CD4-positive, CD25-positive, alpha-beta regulatory T cell (primary cell): ENCODE measurements around the gene G6PD. TPM values are rescaled to one million over a fixed set of nuclear protein-coding genes. Genes with fewer than 3 reads are reported as not detected.
A peak's percentile ranks its signal among the peaks of the same experiment; 100 is the strongest.
"Not testable (repeated sequence)": the region's sequence is repeated elsewhere in the genome, so short reads cannot be mapped to it uniquely, and the experiment has no call there.

Experiments
- ATAC-seq, 2 donors: fragments of 150-1000 bp; cut with Tn5 transposase; one replicate each; pipeline ENCODE4 v1.10.0; 2021; ENCODE audit warnings: low read depth in 2 of 2, moderate number of reproducible peaks in 2 of 2, moderate library complexity in 1 of 2
- DNase-seq, 3 donors: peaks; one replicate each; pipeline versions ENCODE4 v3.0.0 to v3.0.0-alpha.2; 2012 to 2022; ENCODE audit warnings: mixed read lengths in 1 of 3
- H3K27ac ChIP-seq: one replicate; pipeline ENCODE4 v1.7.0; 2013; ENCODE audit warnings: mild to moderate bottlenecking, low read length; ENCODE audit not compliant: insufficient read depth, poor library complexity, severe bottlenecking
- H3K27me3 ChIP-seq: one replicate; pipeline ENCODE4 v1.7.0; 2013; ENCODE audit warnings: low read length; ENCODE audit not compliant: control insufficient read depth, insufficient read depth
- H3K36me3 ChIP-seq: one replicate; pipeline ENCODE4 v1.7.0; 2013; ENCODE audit warnings: mild to moderate bottlenecking, low read length, moderate library complexity; ENCODE audit not compliant: control insufficient read depth, insufficient read depth
- H3K4me1 ChIP-seq: 2 replicates; pipeline ENCODE4 v1.7.0; 2013; ENCODE audit warnings: mild to moderate bottlenecking, low read length; ENCODE audit not compliant: insufficient read depth, control insufficient read depth, poor library complexity, severe bottlenecking
- H3K4me3 ChIP-seq: one replicate; pipeline ENCODE4 v1.7.0; 2013; ENCODE audit warnings: low read depth, mild to moderate bottlenecking, low read length, moderate library complexity
- H3K9me3 ChIP-seq, 2 experiments: 1 replicate in 1 of 2; 2 replicates in 1 of 2; pipeline ENCODE4 v1.7.0; 2013; ENCODE audit warnings: low read length in 2 of 2, mild to moderate bottlenecking in 1 of 2, moderate library complexity in 1 of 2; ENCODE audit not compliant: control insufficient read depth in 2 of 2
- H3K27ac Mint-ChIP-seq, 3 donors: one replicate each; pipeline ENCODE4 v1.8.0; 2020 to 2022; ENCODE audit warnings: mild to moderate bottlenecking in 3 of 3, mixed read lengths in 3 of 3, moderate library complexity in 2 of 3
- H3K27me3 Mint-ChIP-seq: one replicate; pipeline ENCODE4 v1.8.0; 2022; ENCODE audit warnings: mild to moderate bottlenecking, mixed read lengths
- H3K36me3 Mint-ChIP-seq: one replicate; pipeline ENCODE4 v1.8.0; 2020; ENCODE audit warnings: mixed read lengths
- H3K4me1 Mint-ChIP-seq, 4 donors: one replicate each; pipeline ENCODE4 v1.8.0; 2020 to 2022; ENCODE audit warnings: mixed read lengths in 4 of 4, mild to moderate bottlenecking in 1 of 4
- H3K4me3 Mint-ChIP-seq, 4 donors: one replicate each; pipeline ENCODE4 v1.8.0; 2020 to 2022; ENCODE audit warnings: mild to moderate bottlenecking in 4 of 4, mixed read lengths in 4 of 4, moderate library complexity in 3 of 4
- H3K9me3 Mint-ChIP-seq, 7 donors: one replicate each; pipeline ENCODE4 v1.8.0; 2020 to 2022; ENCODE audit warnings: mixed read lengths in 7 of 7, mild to moderate bottlenecking in 3 of 7, moderate library complexity in 2 of 7
- polyA plus RNA-seq, 4 donors: library from polyadenylated mRNA; unstranded; fragments of 300-500 nt; fragmentation: Illumina TruSeq; gene quantifications; one replicate each; pipeline ENCODE4 v1.2.3, GENCODE V29; 2021
- total RNA-seq: library from RNA; stranded (reverse); gene quantifications from one replicate; pipeline ENCODE4 v1.2.3, GENCODE V29; 2022

Gene G6PD
- total and polyA plus RNA-seq, 5 donors from 2014 or later, result 2.3 to 36.5 (median 4.5) TPM

DNA sequence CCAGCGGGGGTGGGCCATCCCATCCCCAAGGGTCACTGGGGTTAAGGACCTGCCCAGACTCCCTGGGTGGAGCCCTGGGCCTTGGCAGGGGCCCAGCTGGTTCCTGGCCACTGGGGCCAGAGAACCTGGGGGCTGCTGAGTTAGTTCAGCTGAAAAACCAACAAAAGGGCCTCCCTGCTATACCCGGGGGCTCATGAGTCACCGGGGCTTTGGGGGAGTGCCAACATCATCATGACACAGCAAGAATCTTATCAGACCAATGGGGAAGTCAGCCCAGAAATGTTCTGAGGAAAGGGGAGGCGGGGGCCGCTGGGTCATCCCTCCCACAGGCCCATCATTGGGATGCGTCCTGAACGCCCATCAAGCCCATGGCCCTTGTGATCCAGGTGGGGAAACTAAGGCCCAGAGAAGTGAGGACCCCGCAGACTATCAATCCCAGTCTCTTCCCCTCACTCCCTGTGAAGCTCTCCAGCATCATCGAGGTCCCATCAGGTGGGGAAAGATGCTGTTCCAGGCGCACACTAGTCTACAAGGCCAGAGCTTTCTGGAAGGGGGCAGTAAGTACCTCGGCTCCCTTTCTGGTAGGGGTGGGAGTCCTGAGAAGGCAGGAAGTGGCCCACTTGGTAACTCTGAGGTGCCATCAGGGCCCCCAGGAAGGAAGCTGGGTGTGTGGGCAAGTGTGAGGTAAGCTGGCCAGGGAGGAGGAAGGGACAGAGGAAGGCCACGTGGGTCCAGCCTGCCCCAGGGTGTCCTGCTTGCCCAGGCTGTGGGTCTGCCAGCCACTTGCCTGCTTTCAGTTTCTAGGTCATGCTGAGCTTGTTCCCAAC, 4.5 kb downstream of the G6PD start:
- Histone ChIP-seq H3K27me3 (no peaks in the 10 kb centered on the region), H3K36me3 (no peaks in the 10 kb centered on the region), H3K4me3 (no peak overlapping the region), H3K27ac (peak overlapping the region; percentile 19), H3K4me1 (peaks cover 20% of the 10 kb centered on the region), H3K9me3 (no peaks in the 10 kb centered on the region)
- Mint-ChIP-seq H3K27me3 (no peaks in the 10 kb centered on the region), H3K27ac (peak overlapping the region; percentile 25 to 73 (median 71)), H3K36me3 (no peaks in the 10 kb centered on the region), H3K4me1 (peaks cover 0 to 24% (median 5%) of the 10 kb centered on the region in 4 donors), H3K4me3 (peak overlapping the region in 2 of 4 donors; percentile 15 to 75), H3K9me3 (no peaks in the 10 kb centered on the region)
- DNase-seq (peak in 1 of 3 donors; percentile 45), ATAC-seq (no peak)

DNA sequence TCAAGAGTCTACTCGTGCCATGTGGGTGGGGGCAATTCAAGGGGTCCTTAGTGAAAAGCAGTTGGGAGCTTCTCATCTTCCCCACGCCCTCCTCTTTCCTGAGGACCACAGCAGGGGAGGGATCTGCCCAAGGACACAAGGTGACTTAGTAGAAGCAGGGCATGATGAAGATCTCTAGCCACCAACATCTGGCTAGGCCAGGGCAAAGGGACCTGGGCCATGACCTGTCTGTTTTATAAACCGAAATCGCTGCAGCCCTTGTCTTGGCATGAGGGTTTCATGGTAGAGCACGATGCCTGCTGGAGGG, 5.1 kb downstream of the G6PD start:
- no peak overlapping the region for H3K27ac Mint-ChIP-seq
- Histone ChIP-seq H3K4me3 (no peak overlapping the region), H3K27ac (no peak overlapping the region), H3K4me1 (peaks cover 20% of the 10 kb centered on the region), H3K27me3 (no peaks in the 10 kb centered on the region), H3K36me3 (no peaks in the 10 kb centered on the region), H3K9me3 (no peaks in the 10 kb centered on the region)
- no peaks in the 10 kb centered on the region for H3K27me3 Mint-ChIP-seq
- H3K4me1 Mint-ChIP-seq, result peaks cover 0 to 24% (median 5%) of the 10 kb centered on the region in 4 donors
- H3K9me3 Mint-ChIP-seq, result no peaks in the 10 kb centered on the region
- H3K4me3 Mint-ChIP-seq, result no peak overlapping the region
- no peaks in the 10 kb centered on the region for H3K36me3 Mint-ChIP-seq
- DNase-seq (no peak), ATAC-seq (no peak)

DNA sequence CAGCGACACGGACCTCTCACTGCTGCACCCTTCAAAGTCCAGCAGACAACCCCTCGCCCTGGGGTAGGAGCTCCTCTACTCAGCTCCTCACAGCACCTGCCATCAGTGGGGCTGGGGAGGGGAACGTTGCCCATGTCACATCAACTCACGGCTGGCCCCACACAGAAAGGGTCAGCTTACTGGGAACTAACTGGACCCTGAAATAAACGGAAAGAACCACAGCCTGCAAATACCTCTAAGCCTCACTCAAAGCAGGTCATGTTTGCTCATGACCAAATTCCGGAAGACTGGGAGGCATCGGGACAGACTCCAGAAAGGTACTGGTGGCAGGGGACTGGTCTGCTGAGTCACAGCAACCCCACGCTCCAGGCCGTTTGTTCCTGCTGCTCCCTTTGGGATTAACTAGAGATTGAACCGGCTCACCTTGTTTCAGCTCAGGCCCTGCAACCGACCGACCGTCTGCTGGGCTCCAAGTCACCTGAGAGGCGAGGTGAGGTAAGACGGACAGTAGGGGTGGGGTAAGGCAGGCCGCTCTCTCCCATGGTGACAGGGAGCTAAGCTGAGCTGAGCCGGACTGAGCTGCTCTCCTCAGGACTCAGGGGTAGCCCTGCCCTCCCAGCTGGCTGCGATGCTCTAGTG, 5.6 kb downstream of the G6PD start:
- Histone ChIP-seq H3K27ac (no peak overlapping the region), H3K4me1 (peaks cover 16% of the 10 kb centered on the region), H3K9me3 (no peaks in the 10 kb centered on the region), H3K36me3 (no peaks in the 10 kb centered on the region), H3K4me3 (no peak overlapping the region), H3K27me3 (no peaks in the 10 kb centered on the region)
- DNase-seq (no peak), ATAC-seq (no peak)
- Mint-ChIP-seq H3K4me3 (no peak overlapping the region), H3K36me3 (no peaks in the 10 kb centered on the region), H3K27ac (no peak overlapping the region), H3K27me3 (no peaks in the 10 kb centered on the region), H3K4me1 (peaks cover 0 to 21% (median 3%) of the 10 kb centered on the region in 4 donors), H3K9me3 (no peaks in the 10 kb centered on the region)

DNA sequence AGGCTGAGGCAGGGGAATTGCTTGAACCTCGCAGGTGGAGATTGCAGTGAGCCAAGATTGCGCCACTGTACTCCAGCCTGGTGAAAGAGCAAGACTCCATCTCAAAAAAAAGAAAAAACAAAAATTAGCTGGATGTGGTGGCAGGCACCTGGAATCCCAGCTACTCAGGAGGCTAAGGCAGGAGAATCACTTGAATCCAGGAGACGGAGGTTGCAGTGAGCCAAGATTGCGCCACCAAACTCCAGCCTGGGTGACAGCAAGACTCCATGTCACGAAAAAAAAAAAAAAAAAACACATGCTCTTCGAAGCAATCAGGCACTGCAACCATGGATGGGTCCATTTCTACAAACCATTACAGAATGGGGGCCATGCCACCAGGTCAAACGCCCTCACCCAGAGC, 6.3 kb downstream of the G6PD start:
- not testable (repeated sequence) for H3K4me3 ChIP-seq, ATAC-seq, H3K27me3 ChIP-seq, H3K27ac Mint-ChIP-seq, H3K9me3 ChIP-seq, H3K36me3 ChIP-seq, H3K27me3 Mint-ChIP-seq, H3K4me3 Mint-ChIP-seq, DNase-seq, H3K9me3 Mint-ChIP-seq, H3K36me3 Mint-ChIP-seq, H3K27ac ChIP-seq
- H3K4me1 ChIP-seq, result peaks cover 11% of the 10 kb centered on the region
- H3K4me1 Mint-ChIP-seq, result peaks cover 0 to 17% (median 2%) of the 10 kb centered on the region in 4 donors

DNA sequence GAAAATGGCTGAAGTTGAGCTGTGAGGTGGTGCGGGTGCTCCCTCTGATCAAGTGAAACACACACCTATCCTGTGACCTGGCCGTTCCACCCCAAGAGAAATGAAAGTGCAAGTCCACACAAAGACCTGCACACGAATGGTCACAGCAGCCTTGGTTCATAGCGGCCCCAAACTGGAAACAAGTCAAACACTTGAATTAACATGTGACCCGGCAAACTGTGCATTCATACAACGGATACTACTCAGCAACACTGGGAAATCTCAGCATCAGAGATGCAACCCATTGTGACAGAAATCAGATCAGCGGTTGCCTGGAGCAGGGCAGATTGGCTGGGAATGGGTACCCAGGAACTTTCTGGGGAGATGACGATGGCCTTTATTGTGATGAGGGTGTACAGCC, 7.6 kb downstream of the G6PD start:
- no peaks in the 10 kb centered on the region for H3K27me3 ChIP-seq
- ATAC-seq (no peak), DNase-seq (no peak)
- Mint-ChIP-seq H3K27ac (peak overlapping the region in 1 of 3 donors; percentile 40), H3K27me3 (no peaks in the 10 kb centered on the region), H3K4me3 (no peak overlapping the region), H3K9me3 (peaks cover 0 to 2% (median 0%) of the 10 kb centered on the region in 7 donors), H3K36me3 (peaks cover 4% of the 10 kb centered on the region), H3K4me1 (peaks cover 0 to 17% (median 5%) of the 10 kb centered on the region in 4 donors)
- no peak overlapping the region for H3K27ac ChIP-seq
- H3K4me3 ChIP-seq, result no peak overlapping the region
- no peaks in the 10 kb centered on the region for H3K9me3 ChIP-seq
- H3K4me1 ChIP-seq, result peaks cover 17% of the 10 kb centered on the region
- H3K36me3 ChIP-seq, result peaks cover 2% of the 10 kb centered on the region

DNA sequence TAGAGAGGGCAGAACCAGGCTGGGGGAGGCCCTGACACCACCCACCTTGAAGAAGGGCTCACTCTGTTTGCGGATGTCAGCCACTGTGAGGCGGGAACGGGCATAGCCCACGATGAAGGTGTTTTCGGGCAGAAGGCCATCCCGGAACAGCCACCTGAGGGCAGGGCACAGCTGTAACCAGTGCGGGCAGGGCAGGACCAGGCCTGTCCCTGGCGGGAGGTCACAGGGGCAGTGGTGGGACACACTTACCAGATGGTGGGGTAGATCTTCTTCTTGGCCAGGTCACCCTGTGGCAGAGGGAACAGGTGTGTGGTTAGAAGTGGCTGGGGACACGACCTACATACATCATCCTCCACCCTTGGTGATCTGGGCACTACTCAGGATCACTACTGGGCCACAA, 10.8 kb downstream of the G6PD start:
- Histone ChIP-seq H3K4me3 (no peak overlapping the region), H3K27ac (no peak overlapping the region), H3K27me3 (no peaks in the 10 kb centered on the region), H3K4me1 (peaks cover 6% of the 10 kb centered on the region), H3K9me3 (no peaks in the 10 kb centered on the region), H3K36me3 (peaks cover 2% of the 10 kb centered on the region)
- peaks cover 0 to 13% (median 3%) of the 10 kb centered on the region in 4 donors for H3K4me1 Mint-ChIP-seq
- H3K9me3 Mint-ChIP-seq, result peaks cover 0 to 2% (median 0%) of the 10 kb centered on the region in 7 donors
- no peak overlapping the region for H3K4me3 Mint-ChIP-seq
- ATAC-seq (no peak), DNase-seq (no peak)
- H3K36me3 Mint-ChIP-seq, result peaks cover 4% of the 10 kb centered on the region
- H3K27ac Mint-ChIP-seq, result no peak overlapping the region
- no peaks in the 10 kb centered on the region for H3K27me3 Mint-ChIP-seq

DNA sequence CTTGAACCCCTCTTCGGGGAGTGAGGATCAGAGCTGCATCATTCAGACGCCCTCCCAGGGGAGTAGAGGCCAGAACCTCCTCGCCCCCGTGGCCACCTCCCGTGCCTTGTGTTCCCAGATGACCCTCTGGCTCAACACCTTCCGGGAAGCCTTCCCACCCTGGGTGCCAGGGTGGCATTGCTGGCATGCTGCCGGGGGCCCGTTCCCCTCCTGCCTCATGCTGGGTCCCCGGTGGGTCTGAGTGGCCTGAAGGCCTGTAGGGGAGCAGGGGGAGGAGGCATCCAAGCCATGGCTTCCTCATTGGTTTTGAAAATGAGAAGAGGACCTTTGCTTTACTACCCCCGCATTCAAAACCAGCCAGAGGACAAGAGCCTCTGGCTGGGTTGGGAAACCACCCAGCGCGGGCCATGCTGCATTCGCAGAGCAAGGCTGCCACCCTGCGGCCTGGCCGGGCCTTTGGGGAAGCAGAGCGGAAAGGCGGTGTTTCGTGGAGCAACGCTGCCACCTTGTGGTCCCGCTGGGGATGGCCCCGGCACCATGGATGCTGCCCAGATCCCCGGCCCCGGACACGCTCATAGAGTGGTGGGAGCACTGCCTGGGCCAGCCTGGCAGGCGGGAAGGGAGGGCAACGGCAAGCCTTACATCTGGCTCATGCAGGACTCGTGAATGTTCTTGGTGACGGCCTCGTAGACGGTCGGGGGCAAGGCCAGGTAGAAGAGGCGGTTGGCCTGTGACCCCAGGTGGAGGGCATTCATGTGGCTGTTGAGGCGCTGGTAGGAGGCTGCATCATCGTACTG, 11.9 kb downstream of the G6PD start:
- H3K4me3 Mint-ChIP-seq, result peak overlapping the region in 2 of 4 donors; percentile 36 to 43
- H3K4me1 ChIP-seq, result peaks cover 6% of the 10 kb centered on the region
- peak; percentile 95 to 97 for ATAC-seq
- H3K27me3 Mint-ChIP-seq, result no peaks in the 10 kb centered on the region
- peak overlapping the region in 2 of 3 donors; percentile 47 to 80 for H3K27ac Mint-ChIP-seq
- peaks cover 0 to 13% (median 3%) of the 10 kb centered on the region in 4 donors for H3K4me1 Mint-ChIP-seq
- peak overlapping the region; percentile 57 for H3K27ac ChIP-seq
- H3K36me3 ChIP-seq, result peaks cover 2% of the 10 kb centered on the region
- DNase-seq, result peak; percentile 77 to 89 (median 87)
- H3K9me3 Mint-ChIP-seq, result peaks cover 0 to 2% (median 0%) of the 10 kb centered on the region in 7 donors
- H3K9me3 ChIP-seq, result no peaks in the 10 kb centered on the region
- H3K4me3 ChIP-seq, result no peak overlapping the region
- H3K36me3 Mint-ChIP-seq, result peaks cover 4% of the 10 kb centered on the region
- no peaks in the 10 kb centered on the region for H3K27me3 ChIP-seq
